HepG2 (cell line): ENCODE results near the gene CCDC177. TPM values are rescaled to one million over a fixed set of nuclear protein-coding genes. Genes with fewer than 3 reads are reported as not detected.
A peak's percentile ranks its signal among the peaks of the same experiment; 100 is the strongest.

Experiments
- BORCS8-MEF2B ChIP-seq: sonication (generic); formaldehyde crosslinking; IDR thresholded peaks from 2 replicates; pipeline ENCODE4 v1.8.0; 2022; ENCODE audit warnings: mild to moderate bottlenecking, missing genetic modification reagents
- CBX5 ChIP-seq: sonication (generic); formaldehyde crosslinking; IDR thresholded peaks from 2 replicates; pipeline ENCODE4 v1.4.0; 2020; ENCODE audit warnings: missing genetic modification reagents, borderline replicate concordance
- DMTF1 ChIP-seq: sonication (generic); formaldehyde crosslinking; IDR thresholded peaks from 2 replicates; pipeline ENCODE4 v1.4.0; 2020; ENCODE audit warnings: mild to moderate bottlenecking, missing genetic modification reagents
- EZH2 ChIP-seq: conservative IDR thresholded peaks from 2 replicates; pipeline ENCODE4 v1.6.1; 2012; ENCODE audit warnings: mild to moderate bottlenecking, low read depth, low read length, moderate library complexity
- HIVEP1 ChIP-seq: sonication (generic); formaldehyde crosslinking; IDR thresholded peaks from 2 replicates; pipeline ENCODE4 v1.4.0; 2020; ENCODE audit warnings: mild to moderate bottlenecking, missing genetic modification reagents
- HNRNPH1 ChIP-seq: fragments of 200-400 bp; formaldehyde crosslinking; optimal IDR thresholded peaks from 2 replicates; pipeline ENCODE3; 2017; ENCODE audit warnings: mild to moderate bottlenecking, low read depth, low read length
- HOXD1 ChIP-seq: sonication (generic); formaldehyde crosslinking; IDR thresholded peaks from 2 replicates; pipeline ENCODE4 v1.5.0; 2020; ENCODE audit warnings: missing genetic modification reagents
- KDM3A ChIP-seq: IDR thresholded peaks from 2 replicates; pipeline ENCODE4 v1.6.1; 2018; ENCODE audit warnings: low read depth, missing compliant biosample characterization
- KDM5B ChIP-seq: sonication (generic); formaldehyde crosslinking; IDR thresholded peaks from 2 replicates; pipeline ENCODE4 v1.4.0; 2020; ENCODE audit warnings: missing genetic modification reagents, mild to moderate bottlenecking, borderline replicate concordance
- PAX8 ChIP-seq: sonication (generic); formaldehyde crosslinking; IDR thresholded peaks from 2 replicates; pipeline ENCODE4 v1.8.0; 2022; ENCODE audit warnings: mild to moderate bottlenecking, missing genetic modification reagents, borderline replicate concordance
- RARA ChIP-seq: IDR thresholded peaks from 2 replicates; pipeline ENCODE4 v1.6.1; 2016; ENCODE audit warnings: missing genetic modification reagents, missing compliant biosample characterization
- RBAK ChIP-seq: sonication (generic); formaldehyde crosslinking; IDR thresholded peaks from 2 replicates; pipeline ENCODE4 v1.5.1; 2020; ENCODE audit warnings: mild to moderate bottlenecking, missing genetic modification reagents
- ZBTB3 ChIP-seq: sonication (generic); formaldehyde crosslinking; IDR thresholded peaks from 2 replicates; pipeline ENCODE4 v1.4.0; 2020; ENCODE audit warnings: low read depth, mild to moderate bottlenecking, moderate library complexity, missing genetic modification reagents, borderline replicate concordance
- ZNF230 ChIP-seq: sonication (generic); formaldehyde crosslinking; IDR thresholded peaks from 2 replicates; pipeline ENCODE4 v1.4.0; 2020; ENCODE audit warnings: mild to moderate bottlenecking, missing genetic modification reagents
- ZNF253 ChIP-seq: sonication (generic); formaldehyde crosslinking; IDR thresholded peaks from 2 replicates; pipeline ENCODE4 v1.8.0; 2022; ENCODE audit warnings: mild to moderate bottlenecking, missing genetic modification reagents, borderline replicate concordance
- ZNF563 ChIP-seq: sonication (generic); formaldehyde crosslinking; IDR thresholded peaks from 2 replicates; pipeline ENCODE4 v1.8.0; 2022; ENCODE audit warnings: mild to moderate bottlenecking, moderate library complexity, missing genetic modification reagents
- polyA plus RNA-seq, 8 experiments: library from polyadenylated mRNA; depleted of rRNA in 3 of 8; stranded (reverse) in 7 of 8; unstranded in 1 of 8; fragments of >200 nt; fragmentation: Illumina TruSeq in 4 of 8; extraction: Trizol in 4 of 8; gene quantifications; 2 replicates each; pipeline versions ENCODE4 v1.2.1 to v1.2.3, GENCODE V29; 2011 to 2016; ENCODE audit warnings: low read depth in 4 of 8, missing spikeins in 1 of 8, mixed read lengths in 1 of 8; ENCODE audit not compliant: insufficient read depth in 1 of 8
- total RNA-seq, 5 experiments: library from RNA; depleted of rRNA; stranded (reverse); fragments of >200 nt; fragmentation: Illumina TruSeq; extraction: Trizol; gene quantifications; 2 replicates each; pipeline ENCODE4 v1.2.3, GENCODE V29; 2016; ENCODE audit warnings: low read depth in 1 of 5
- TF ChIP-seq, protein P1 (sequence below): sonication (generic); formaldehyde crosslinking; IDR thresholded peaks from 2 replicates; pipeline ENCODE4 v1.5.1; 2020; ENCODE audit warnings: missing genetic modification reagents, mild to moderate bottlenecking, borderline replicate concordance
- TF ChIP-seq, protein P2 (sequence below): fragments of 450-650 bp; IDR thresholded peaks from 2 replicates; pipeline ENCODE4 v1.6.1; 2017
- TF ChIP-seq, protein P3 (sequence below): IDR thresholded peaks from 2 replicates; pipeline ENCODE4 v1.6.1; 2016; ENCODE audit warnings: low read depth, control low read depth
- TF ChIP-seq, protein P4 (sequence below): IDR thresholded peaks from 2 replicates; pipeline ENCODE4 v1.6.1; 2018; ENCODE audit warnings: missing genetic modification reagents, mild to moderate bottlenecking, missing compliant biosample characterization

CCDC177 gene
- total and polyA plus RNA-seq, 2 of the 13 experiments (the other 11 are each of a cell fraction or from before 2014, with no cell fraction given), result not detected

DNA sequence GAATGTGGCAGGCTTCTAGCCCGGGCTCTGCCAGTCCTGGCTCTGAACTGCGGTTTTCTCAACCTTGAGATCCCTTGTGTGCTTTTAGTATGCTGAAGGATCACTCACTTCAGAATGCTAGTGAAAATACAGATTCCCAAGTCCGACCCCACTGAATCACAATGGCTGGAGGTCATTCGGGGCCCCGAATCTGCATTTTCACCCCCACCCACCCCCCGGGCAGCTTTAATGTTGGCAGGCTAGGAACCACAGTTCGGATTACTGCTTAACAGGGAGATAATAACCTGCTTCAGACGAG is 36.2 kb upstream of the CCDC177 start (continued):
- no peak for TF ChIP-seq HNRNPH1
- TF ChIP-seq HIVEP1 (CRISPR knock-in tag), result no peak
- no peak for TF ChIP-seq KDM3A (CRISPR knock-in tag)
- TF ChIP-seq, protein P1, sequence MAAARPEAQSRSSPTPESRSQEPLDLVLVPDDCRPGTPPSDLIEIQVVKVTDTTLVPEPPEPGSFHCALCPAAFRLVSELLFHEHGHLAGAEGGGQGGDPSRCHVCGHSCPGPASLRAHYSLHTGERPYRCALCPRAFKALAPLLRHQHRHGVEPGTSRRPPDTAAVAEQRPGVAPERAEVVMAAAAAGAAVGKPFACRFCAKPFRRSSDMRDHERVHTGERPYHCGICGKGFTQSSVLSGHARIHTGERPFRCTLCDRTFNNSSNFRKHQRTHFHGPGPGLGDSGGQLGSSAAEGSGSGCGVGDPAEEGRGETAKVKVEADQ, result no peak
- no peak for TF ChIP-seq DMTF1
- TF ChIP-seq ZNF253 (CRISPR knock-in tag), result no peak
- TF ChIP-seq RARA, result no peak
- TF ChIP-seq EZH2, result no peak
- TF ChIP-seq, protein P2, sequence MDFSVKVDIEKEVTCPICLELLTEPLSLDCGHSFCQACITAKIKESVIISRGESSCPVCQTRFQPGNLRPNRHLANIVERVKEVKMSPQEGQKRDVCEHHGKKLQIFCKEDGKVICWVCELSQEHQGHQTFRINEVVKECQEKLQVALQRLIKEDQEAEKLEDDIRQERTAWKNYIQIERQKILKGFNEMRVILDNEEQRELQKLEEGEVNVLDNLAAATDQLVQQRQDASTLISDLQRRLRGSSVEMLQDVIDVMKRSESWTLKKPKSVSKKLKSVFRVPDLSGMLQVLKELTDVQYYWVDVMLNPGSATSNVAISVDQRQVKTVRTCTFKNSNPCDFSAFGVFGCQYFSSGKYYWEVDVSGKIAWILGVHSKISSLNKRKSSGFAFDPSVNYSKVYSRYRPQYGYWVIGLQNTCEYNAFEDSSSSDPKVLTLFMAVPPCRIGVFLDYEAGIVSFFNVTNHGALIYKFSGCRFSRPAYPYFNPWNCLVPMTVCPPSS, result no peak
- TF ChIP-seq HOXD1 (CRISPR knock-in tag), result 0 out of 2 replicates have a peak, but pooled peaks have one; percentile 9
- no peak for TF ChIP-seq ZNF563 (CRISPR knock-in tag)
- no peak for TF ChIP-seq BORCS8-MEF2B (CRISPR knock-in tag)
- no peak for TF ChIP-seq ZBTB3 (CRISPR knock-in tag)
- TF ChIP-seq PAX8 (CRISPR knock-in tag), result no peak
- TF ChIP-seq, protein P3, sequence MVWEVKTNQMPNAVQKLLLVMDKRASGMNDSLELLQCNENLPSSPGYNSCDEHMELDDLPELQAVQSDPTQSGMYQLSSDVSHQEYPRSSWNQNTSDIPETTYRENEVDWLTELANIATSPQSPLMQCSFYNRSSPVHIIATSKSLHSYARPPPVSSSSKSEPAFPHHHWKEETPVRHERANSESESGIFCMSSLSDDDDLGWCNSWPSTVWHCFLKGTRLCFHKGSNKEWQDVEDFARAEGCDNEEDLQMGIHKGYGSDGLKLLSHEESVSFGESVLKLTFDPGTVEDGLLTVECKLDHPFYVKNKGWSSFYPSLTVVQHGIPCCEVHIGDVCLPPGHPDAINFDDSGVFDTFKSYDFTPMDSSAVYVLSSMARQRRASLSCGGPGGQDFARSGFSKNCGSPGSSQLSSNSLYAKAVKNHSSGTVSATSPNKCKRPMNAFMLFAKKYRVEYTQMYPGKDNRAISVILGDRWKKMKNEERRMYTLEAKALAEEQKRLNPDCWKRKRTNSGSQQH (CRISPR knock-in tag), result no peak
- no peak for TF ChIP-seq ZNF230 (CRISPR knock-in tag)
- TF ChIP-seq, protein P4, sequence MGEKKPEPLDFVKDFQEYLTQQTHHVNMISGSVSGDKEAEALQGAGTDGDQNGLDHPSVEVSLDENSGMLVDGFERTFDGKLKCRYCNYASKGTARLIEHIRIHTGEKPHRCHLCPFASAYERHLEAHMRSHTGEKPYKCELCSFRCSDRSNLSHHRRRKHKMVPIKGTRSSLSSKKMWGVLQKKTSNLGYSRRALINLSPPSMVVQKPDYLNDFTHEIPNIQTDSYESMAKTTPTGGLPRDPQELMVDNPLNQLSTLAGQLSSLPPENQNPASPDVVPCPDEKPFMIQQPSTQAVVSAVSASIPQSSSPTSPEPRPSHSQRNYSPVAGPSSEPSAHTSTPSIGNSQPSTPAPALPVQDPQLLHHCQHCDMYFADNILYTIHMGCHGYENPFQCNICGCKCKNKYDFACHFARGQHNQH, result no peak
- TF ChIP-seq KDM5B (CRISPR knock-in tag), result no peak
- no peak for TF ChIP-seq RBAK
- no peak for TF ChIP-seq CBX5 (CRISPR knock-in tag)
